Measurements from ENCODE around the gene RHBDD2. TPM values are rescaled to one million over a fixed set of nuclear protein-coding genes. Genes with fewer than 3 reads are reported as not detected.
"Not testable (repeated sequence)": the region's sequence is repeated elsewhere in the genome, so short reads cannot be mapped to it uniquely, and the experiment has no call there.

The RHBDD2 gene
- total RNA-seq, 1 donor: 27.5 TPM

DNA sequence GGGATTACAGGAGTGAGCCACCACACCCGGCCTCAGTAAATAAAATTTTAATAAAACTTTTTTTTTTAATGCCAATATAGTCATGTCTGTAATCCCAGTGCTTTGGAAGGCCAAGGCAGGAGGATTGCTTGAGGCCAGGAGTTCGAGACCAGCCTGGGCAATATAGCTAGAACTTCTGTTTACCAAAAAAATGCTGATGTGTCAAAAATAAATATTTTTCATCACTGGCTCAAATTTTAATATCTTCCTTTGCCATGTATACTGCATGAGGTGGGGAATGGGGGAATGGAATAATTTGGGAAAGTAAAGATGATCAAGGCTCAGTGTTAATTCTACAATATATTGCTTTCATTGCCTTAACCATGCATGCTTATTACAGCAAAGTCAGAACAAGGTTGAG lies 10.7 kb upstream of the RHBDD2 start:
- Histone ChIP-seq H3K27ac (ENCODE audit: low read depth, low read length) (no peak overlapping the region), H3K27me3 (ENCODE audit: insufficient read depth, low read length) (no peaks in the 10 kb centered on the region), H3K4me1 (ENCODE audit: insufficient read depth, low read length) (peaks cover 19% of the 10 kb centered on the region), H3K79me2 (ENCODE audit: insufficient read depth, low read length) (no peaks in the 10 kb centered on the region), H3K9me3 (ENCODE audit: low read depth, low read length) (no peaks in the 10 kb centered on the region), H3K4me3 (ENCODE audit: insufficient read depth, low read length) (no peak overlapping the region), H3K36me3 (ENCODE audit: insufficient read depth, low read length) (no peaks in the 10 kb centered on the region), H2AFZ (ENCODE audit: low read length) (no peak overlapping the region), H3K4me2 (ENCODE audit: insufficient read depth, low read length) (no peak overlapping the region), H4K20me1 (ENCODE audit: insufficient read depth, low read length) (no peaks in the 10 kb centered on the region)
- TF ChIP-seq, protein P1, sequence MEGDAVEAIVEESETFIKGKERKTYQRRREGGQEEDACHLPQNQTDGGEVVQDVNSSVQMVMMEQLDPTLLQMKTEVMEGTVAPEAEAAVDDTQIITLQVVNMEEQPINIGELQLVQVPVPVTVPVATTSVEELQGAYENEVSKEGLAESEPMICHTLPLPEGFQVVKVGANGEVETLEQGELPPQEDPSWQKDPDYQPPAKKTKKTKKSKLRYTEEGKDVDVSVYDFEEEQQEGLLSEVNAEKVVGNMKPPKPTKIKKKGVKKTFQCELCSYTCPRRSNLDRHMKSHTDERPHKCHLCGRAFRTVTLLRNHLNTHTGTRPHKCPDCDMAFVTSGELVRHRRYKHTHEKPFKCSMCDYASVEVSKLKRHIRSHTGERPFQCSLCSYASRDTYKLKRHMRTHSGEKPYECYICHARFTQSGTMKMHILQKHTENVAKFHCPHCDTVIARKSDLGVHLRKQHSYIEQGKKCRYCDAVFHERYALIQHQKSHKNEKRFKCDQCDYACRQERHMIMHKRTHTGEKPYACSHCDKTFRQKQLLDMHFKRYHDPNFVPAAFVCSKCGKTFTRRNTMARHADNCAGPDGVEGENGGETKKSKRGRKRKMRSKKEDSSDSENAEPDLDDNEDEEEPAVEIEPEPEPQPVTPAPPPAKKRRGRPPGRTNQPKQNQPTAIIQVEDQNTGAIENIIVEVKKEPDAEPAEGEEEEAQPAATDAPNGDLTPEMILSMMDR (IDR thresholded peaks at IDR 0.05; ENCODE audit: extremely low read depth, low read depth, low read length): no peak
- no peak for DNase-seq (ENCODE audit: insufficient read length, low spot score, missing footprints)

DNA sequence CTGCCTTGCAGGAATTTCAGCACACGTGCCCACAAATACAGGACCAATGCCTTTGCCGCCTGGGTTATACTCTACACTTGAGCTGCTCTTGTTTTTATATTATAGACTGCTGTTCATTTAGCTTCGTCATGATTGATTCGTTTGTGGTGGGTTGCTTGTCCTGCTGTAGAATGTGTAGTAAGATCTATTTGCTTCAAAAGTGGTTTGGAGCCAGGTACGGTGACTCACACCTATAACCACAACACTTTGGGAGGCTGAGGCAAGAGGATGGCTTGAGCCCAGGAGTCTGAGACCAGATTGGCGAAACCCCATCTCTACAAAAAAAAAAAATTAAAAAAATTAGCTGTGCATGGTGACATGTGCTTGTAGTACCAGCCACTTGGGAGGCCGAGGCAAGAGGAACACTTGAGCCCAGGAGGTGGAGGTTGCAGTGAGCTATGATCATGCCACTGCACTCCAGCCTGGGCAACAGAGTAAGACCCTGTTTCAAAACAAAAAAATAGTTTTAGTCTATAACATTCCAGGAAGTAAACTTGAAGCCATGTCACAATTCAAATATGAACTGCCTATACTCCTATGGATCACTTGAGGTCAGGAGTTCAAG lies 9.0 kb upstream of the RHBDD2 start:
- TF ChIP-seq, protein P1 (IDR thresholded peaks at IDR 0.05; ENCODE audit: extremely low read depth, low read depth, low read length): no peak
- H3K4me3 ChIP-seq (ENCODE audit: insufficient read depth, low read length): no peak overlapping the region
- H4K20me1 ChIP-seq (ENCODE audit: insufficient read depth, low read length): no peaks in the 10 kb centered on the region
- no peak overlapping the region for H2AFZ ChIP-seq (ENCODE audit: low read length)
- H3K4me1 ChIP-seq (ENCODE audit: insufficient read depth, low read length): peaks cover 19% of the 10 kb centered on the region
- DNase-seq (ENCODE audit: insufficient read length, low spot score, missing footprints): no peak
- no peaks in the 10 kb centered on the region for H3K9me3 ChIP-seq (ENCODE audit: low read depth, low read length)
- no peak overlapping the region for H3K27ac ChIP-seq (ENCODE audit: low read depth, low read length)
- H3K27me3 ChIP-seq (ENCODE audit: insufficient read depth, low read length): no peaks in the 10 kb centered on the region
- H3K36me3 ChIP-seq (ENCODE audit: insufficient read depth, low read length): no peaks in the 10 kb centered on the region
- H3K79me2 ChIP-seq (ENCODE audit: insufficient read depth, low read length): no peaks in the 10 kb centered on the region
- no peak overlapping the region for H3K4me2 ChIP-seq (ENCODE audit: insufficient read depth, low read length)

DNA sequence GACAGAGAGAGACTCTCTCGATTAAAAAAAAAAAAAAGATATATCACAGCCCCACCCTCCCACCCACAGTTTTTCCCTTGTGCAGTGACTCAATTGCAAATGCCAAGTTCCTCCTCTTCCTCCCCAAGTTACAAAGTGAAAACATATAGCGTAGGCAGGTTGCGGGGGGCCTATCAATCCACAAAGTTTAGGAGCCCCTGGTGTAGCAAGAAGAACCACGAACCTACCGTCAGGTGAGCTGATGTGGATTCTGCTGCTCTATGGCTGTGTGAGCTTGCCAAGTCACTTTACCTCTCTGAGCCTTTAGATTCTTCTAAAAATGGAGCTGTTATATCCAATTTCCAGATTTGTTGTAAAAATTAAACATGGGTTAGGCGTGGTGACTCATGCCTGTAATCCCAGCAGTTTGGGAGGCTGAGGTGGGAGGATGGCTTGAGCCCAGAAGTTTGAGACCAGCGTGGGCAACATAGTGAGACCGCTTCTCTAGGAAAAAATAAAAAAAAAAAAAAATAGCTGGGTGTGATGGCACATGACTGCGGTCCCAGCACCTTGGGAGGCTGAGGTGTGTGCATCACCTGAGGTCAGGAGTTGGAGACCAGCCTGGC lies 8.2 kb upstream of the RHBDD2 start:
- no peak overlapping the region for H3K4me3 ChIP-seq (ENCODE audit: insufficient read depth, low read length)
- no peaks in the 10 kb centered on the region for H3K36me3 ChIP-seq (ENCODE audit: insufficient read depth, low read length)
- TF ChIP-seq, protein P1 (IDR thresholded peaks at IDR 0.05; ENCODE audit: extremely low read depth, low read depth, low read length): no peak
- no peaks in the 10 kb centered on the region for H3K27me3 ChIP-seq (ENCODE audit: insufficient read depth, low read length)
- H3K4me1 ChIP-seq (ENCODE audit: insufficient read depth, low read length): peaks cover 19% of the 10 kb centered on the region
- no peaks in the 10 kb centered on the region for H3K9me3 ChIP-seq (ENCODE audit: low read depth, low read length)
- no peak overlapping the region for H3K27ac ChIP-seq (ENCODE audit: low read depth, low read length)
- no peak for DNase-seq (ENCODE audit: insufficient read length, low spot score, missing footprints)
- no peak overlapping the region for H2AFZ ChIP-seq (ENCODE audit: low read length)
- H3K4me2 ChIP-seq (ENCODE audit: insufficient read depth, low read length): no peak overlapping the region
- H3K79me2 ChIP-seq (ENCODE audit: insufficient read depth, low read length): no peaks in the 10 kb centered on the region
- H4K20me1 ChIP-seq (ENCODE audit: insufficient read depth, low read length): no peaks in the 10 kb centered on the region

DNA sequence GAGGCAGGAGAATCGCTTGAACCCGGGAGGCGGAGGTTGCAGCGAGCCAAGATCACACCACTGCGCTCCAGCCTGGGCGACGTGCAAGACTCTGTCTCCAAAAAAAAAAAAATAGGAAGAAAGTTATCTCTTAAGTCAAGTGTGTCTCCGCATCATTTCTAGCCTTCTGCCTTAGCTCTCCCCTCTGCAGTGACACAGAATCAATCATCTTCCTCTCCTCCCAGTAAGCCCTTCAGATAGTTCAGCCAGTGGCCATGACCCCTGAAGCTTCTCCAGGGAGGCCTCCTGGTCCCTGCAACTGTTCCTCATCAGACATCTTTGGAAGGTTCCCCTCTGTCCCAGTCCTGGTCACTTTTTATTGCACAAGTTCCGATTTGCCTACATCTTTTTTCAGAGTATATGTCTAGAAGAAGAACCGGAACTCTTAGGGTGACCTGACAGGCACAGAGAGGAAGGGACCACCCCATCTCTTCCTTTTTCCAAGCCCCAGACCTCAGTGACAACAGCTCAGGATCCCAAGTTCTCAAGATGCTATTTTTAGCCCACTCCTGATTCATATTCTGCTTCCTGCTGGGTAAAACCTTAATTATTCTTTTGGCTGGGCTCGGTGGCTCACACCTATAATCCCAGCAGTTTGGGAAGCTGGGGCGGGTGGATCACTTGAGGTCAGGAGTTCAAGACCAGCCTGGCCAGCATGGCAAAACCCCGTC lies 6.6 kb upstream of the RHBDD2 start:
- Histone ChIP-seq H3K9me3 (ENCODE audit: low read depth, low read length) (no peaks in the 10 kb centered on the region), H2AFZ (ENCODE audit: low read length) (peak overlapping the region; percentile 69), H4K20me1 (ENCODE audit: insufficient read depth, low read length) (no peaks in the 10 kb centered on the region), H3K27me3 (ENCODE audit: insufficient read depth, low read length) (no peaks in the 10 kb centered on the region), H3K4me2 (ENCODE audit: insufficient read depth, low read length) (no peak overlapping the region), H3K4me1 (ENCODE audit: insufficient read depth, low read length) (peaks cover 8% of the 10 kb centered on the region), H3K79me2 (ENCODE audit: insufficient read depth, low read length) (no peaks in the 10 kb centered on the region), H3K27ac (ENCODE audit: low read depth, low read length) (peak overlapping the region; percentile 34), H3K36me3 (ENCODE audit: insufficient read depth, low read length) (no peaks in the 10 kb centered on the region), H3K4me3 (ENCODE audit: insufficient read depth, low read length) (no peak overlapping the region)
- TF ChIP-seq, protein P1 (IDR thresholded peaks at IDR 0.05; ENCODE audit: extremely low read depth, low read depth, low read length): no peak
- DNase-seq (ENCODE audit: insufficient read length, low spot score, missing footprints): no peak

DNA sequence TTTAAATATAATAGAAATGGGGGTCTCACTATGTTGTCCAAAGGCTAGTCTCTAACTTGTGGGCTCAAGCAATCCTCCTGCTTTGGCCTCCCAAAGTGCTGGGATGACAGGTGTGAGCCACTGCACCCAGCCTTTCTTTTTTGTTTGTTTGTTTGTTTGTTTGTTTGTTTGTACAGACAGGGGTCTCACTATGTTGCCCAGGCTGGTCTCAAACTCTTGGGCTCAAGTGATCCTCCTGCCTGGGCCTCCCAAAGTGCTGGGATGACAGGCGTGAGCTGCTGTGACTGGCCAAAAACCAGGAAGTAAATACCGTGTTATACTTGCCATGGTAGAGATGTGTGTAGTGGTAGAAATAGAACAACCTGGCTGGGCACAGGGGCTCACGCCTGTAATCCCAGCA lies 4.7 kb upstream of the RHBDD2 start:
- not testable (repeated sequence) for H3K36me3 ChIP-seq (ENCODE audit: insufficient read depth, low read length); H2AFZ ChIP-seq (ENCODE audit: low read length); DNase-seq (ENCODE audit: insufficient read length, low spot score, missing footprints)

More for the DNA sequence above, 4.7 kb upstream of the RHBDD2 start:
- not testable (repeated sequence) for H3K4me3 ChIP-seq (ENCODE audit: insufficient read depth, low read length); H3K4me2 ChIP-seq (ENCODE audit: insufficient read depth, low read length); H4K20me1 ChIP-seq (ENCODE audit: insufficient read depth, low read length); H3K27me3 ChIP-seq (ENCODE audit: insufficient read depth, low read length); H3K9me3 ChIP-seq (ENCODE audit: low read depth, low read length); H3K79me2 ChIP-seq (ENCODE audit: insufficient read depth, low read length); H3K27ac ChIP-seq (ENCODE audit: low read depth, low read length)
- H3K4me1 ChIP-seq (ENCODE audit: insufficient read depth, low read length): peaks cover 12% of the 10 kb centered on the region
